ENCODE data around the gene GPX4. TPM values are rescaled to one million over a fixed set of nuclear protein-coding genes. Genes with fewer than 3 reads are reported as not detected.

The GPX4 gene
- total and polyA plus RNA-seq, 5 donors, result 300 to 713 (median 371) TPM

DNA sequence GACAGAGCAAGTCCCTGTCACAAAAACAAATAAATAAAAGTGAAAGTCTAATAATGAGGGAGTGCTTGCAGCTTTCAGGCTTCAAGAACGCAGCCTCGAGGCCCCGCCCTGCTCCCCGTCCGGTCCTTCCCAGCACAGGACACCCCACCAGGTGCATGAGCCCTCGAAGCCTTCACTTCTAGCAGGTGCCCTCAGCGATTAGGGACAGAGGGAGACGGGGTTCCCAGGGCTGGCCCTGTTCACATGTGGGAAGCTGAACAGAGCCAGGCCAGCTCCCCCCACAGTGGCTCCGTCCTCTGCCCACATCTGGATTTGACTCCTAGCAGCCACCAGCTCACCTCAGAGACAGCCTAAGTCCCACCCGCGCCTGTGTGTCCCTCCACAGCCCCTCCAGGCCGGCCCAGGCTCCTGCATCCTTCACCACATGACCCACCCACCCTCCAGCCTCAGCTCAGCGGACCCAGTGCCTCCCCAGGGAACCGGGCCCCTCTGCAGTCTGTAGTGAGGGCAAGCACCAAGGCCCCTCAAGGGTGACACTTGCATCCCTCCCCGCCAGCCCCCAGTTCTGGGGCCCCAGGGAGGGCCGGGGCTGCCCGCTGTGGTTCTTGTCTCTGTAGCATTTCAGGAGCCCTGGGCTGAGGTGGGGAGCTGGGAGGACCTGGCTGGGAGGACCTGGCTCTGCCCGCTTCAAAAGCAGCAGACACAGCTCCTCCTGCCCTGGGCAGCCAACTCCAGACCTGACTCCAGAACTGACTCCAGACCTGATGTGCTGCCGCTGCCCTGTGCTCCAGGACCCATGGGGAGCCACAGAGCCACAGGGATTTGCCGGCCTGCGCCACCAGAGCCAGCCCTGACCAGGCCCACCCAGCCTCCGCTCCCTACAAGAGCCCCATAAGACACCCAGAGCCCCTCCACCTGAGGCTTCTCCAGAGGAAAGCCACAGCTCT, 27.2 kb downstream of the GPX4 start:
- Histone ChIP-seq H3K4me3 (ENCODE audit: low read length) (peak overlapping the region; percentile 67), H3K27me3 (ENCODE audit: control insufficient read depth, insufficient read depth) (no peaks in the 10 kb centered on the region), H3K9me3 (ENCODE audit: control insufficient read depth, low read length) (no peaks in the 10 kb centered on the region), H3K27ac (ENCODE audit: low read length) (peak overlapping the region; percentile 77), H3K4me1 (ENCODE audit: control insufficient read depth, insufficient read depth, low read length) (peaks cover 8% of the 10 kb centered on the region)
- WGBS, result 64% methylated on average over 22 of the region's 22 CpGs
- ATAC-seq (no peak), DNase-seq (peak in 1 of 3 donors; percentile 56)
- intact Hi-C loops (cut with DNase I), result no loop called here

DNA sequence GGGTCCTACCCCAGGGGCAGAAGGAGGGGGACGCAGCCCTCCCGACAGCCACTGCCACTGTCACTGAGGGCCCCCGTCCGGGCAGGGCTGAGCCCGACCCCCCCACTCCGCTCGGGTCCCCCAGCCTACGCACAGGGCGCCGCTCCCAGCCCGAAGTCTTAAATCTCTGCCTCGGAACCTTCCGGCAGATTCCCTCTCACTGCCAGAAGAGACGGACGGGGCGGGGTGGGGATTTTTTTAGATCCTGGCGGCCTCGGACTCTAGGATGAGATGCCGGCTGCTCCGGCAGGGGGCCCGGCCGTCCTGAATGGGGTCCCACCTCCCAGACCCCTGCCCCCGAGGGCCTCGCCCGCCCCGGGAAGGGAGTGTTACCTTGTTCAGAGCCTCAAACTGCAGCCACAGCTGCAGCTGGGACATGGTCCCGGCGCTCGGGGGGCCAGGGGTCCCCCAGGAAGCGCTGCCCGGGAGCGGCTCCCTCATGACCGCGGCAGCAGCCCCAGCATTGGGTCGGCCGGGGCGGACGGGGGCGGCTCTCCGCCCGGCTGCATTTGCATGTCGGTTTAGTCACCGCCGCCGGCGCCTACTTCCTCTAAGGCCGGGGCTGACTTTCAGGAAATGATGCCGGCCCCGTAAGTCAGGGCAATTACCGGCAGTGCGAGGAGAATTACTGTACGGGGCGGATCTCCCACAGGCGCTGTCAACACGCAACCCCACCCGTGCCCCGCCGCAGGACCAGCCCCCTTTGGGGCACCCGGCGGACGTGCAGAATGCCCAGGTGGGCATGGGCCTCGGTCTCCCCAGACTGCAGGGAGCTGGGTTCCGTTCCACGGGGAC, 28.1 kb downstream of the GPX4 start:
- H3K4me1 ChIP-seq (ENCODE audit: control insufficient read depth, insufficient read depth, low read length), result peaks cover 8% of the 10 kb centered on the region
- peak; percentile 93 to 96 (median 93) for DNase-seq
- H3K4me3 ChIP-seq (ENCODE audit: low read length), result peak overlapping the region; percentile 67
- no peaks in the 10 kb centered on the region for H3K27me3 ChIP-seq (ENCODE audit: control insufficient read depth, insufficient read depth)
- H3K27ac ChIP-seq (ENCODE audit: low read length), result peak overlapping the region; percentile 77
- intact Hi-C loops (cut with DNase I), result no loop called here
- no peaks in the 10 kb centered on the region for H3K9me3 ChIP-seq (ENCODE audit: control insufficient read depth, low read length)
- WGBS, result 3% methylated on average over 64 of the region's 64 CpGs
- ATAC-seq, result peak; percentile 83 to 85

DNA sequence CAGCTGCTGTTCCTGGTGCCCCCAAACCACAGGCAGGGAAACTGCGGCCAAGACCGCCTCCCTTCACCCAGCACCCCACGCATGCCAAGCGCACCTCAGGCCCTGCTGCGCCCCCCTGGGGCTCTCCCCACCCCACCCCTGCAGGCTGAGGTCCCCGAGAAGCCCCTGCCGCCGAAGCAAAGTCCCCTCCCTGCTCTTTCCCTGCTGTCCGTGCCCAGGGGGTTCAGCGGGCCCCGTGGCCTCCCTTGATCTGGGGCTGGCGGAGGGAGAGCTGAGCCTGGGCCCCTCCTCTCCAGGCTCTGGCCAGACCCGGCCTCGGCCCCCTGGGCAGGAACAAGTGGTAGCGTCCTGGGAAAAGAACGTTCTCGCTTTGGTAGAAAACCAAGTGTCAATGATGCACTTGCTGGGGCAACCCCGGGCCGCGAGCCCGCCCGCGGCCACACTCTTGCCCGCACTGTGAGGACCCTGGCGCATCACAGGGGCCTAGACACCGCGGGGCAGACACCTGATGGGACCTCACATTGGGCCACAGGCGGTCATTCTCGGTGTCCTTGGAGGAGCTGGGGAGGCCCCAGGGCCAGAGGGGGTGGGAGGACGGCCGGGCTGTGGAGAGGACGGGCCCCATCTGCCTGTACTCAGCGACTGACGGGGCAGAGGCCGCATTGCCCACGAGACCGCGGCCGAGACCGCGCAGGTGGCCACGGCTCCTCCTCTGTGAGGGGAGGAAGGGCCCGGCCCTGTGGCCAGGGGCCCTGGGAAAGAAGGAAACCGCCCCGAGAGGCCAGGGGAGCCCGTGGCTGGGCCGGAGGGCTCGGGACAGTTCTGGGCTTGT, 29.0 kb downstream of the GPX4 start:
- DNase-seq (peak in 1 of 3 donors; percentile 71), ATAC-seq (peak; percentile 9 to 19)
- peak overlapping the region; percentile 10 for H3K27ac ChIP-seq (ENCODE audit: low read length)
- H3K9me3 ChIP-seq (ENCODE audit: control insufficient read depth, low read length), result no peaks in the 10 kb centered on the region
- intact Hi-C loops (cut with DNase I), result no loop called here
- peaks cover 8% of the 10 kb centered on the region for H3K4me1 ChIP-seq (ENCODE audit: control insufficient read depth, insufficient read depth, low read length)
- 70% methylated on average over 48 of the region's 48 CpGs for WGBS
- peak overlapping the region; percentile 0 for H3K4me3 ChIP-seq (ENCODE audit: low read length)
- no peaks in the 10 kb centered on the region for H3K27me3 ChIP-seq (ENCODE audit: control insufficient read depth, insufficient read depth)

GRCh38 chr19:1133471-1133929, 29.7 kb downstream of the GPX4 start:
- 93% methylated on average over 25 of the region's 25 CpGs for WGBS
- DNase-seq (peak in 1 of 3 donors; percentile 69), ATAC-seq (no peak)
- Histone ChIP-seq H3K4me1 (ENCODE audit: control insufficient read depth, insufficient read depth, low read length) (peaks cover 8% of the 10 kb centered on the region), H3K27ac (ENCODE audit: low read length) (no peak overlapping the region), H3K27me3 (ENCODE audit: control insufficient read depth, insufficient read depth) (no peaks in the 10 kb centered on the region), H3K9me3 (ENCODE audit: control insufficient read depth, low read length) (no peaks in the 10 kb centered on the region), H3K4me3 (ENCODE audit: low read length) (no peak overlapping the region)
- intact Hi-C loops (cut with DNase I), result no loop called here

GRCh38 chr19:1134431-1134830, 30.6 kb downstream of the GPX4 start:
- no peaks in the 10 kb centered on the region for H3K27me3 ChIP-seq (ENCODE audit: control insufficient read depth, insufficient read depth)
- intact Hi-C loops (cut with DNase I), result no loop called here
- no peak overlapping the region for H3K27ac ChIP-seq (ENCODE audit: low read length)
- DNase-seq, result no peak
- no peak overlapping the region for H3K4me3 ChIP-seq (ENCODE audit: low read length)
- ATAC-seq, result no peak
- WGBS, result 90% methylated on average over 11 of the region's 11 CpGs
- H3K4me1 ChIP-seq (ENCODE audit: control insufficient read depth, insufficient read depth, low read length), result peaks cover 8% of the 10 kb centered on the region
- no peaks in the 10 kb centered on the region for H3K9me3 ChIP-seq (ENCODE audit: control insufficient read depth, low read length)

- H3K4me1 ChIP-seq (ENCODE audit: control insufficient read depth, insufficient read depth, low read length), result peaks cover 8% of the 10 kb centered on the region
- no peak overlapping the region for H3K27ac ChIP-seq (ENCODE audit: low read length)
- DNase-seq, result peak in 1 of 3 donors; percentile 62
- no peaks in the 10 kb centered on the region for H3K9me3 ChIP-seq (ENCODE audit: control insufficient read depth, low read length)
- no peak overlapping the region for H3K4me3 ChIP-seq (ENCODE audit: low read length)
- WGBS, result 87% methylated on average over 17 of the region's 17 CpGs
- H3K27me3 ChIP-seq (ENCODE audit: control insufficient read depth, insufficient read depth), result no peaks in the 10 kb centered on the region
- ATAC-seq, result no peak
- intact Hi-C loops (cut with DNase I), result no loop called here
Observed at GRCh38 chr19:1135454-1135853, 31.7 kb downstream of the GPX4 start.

DNA sequence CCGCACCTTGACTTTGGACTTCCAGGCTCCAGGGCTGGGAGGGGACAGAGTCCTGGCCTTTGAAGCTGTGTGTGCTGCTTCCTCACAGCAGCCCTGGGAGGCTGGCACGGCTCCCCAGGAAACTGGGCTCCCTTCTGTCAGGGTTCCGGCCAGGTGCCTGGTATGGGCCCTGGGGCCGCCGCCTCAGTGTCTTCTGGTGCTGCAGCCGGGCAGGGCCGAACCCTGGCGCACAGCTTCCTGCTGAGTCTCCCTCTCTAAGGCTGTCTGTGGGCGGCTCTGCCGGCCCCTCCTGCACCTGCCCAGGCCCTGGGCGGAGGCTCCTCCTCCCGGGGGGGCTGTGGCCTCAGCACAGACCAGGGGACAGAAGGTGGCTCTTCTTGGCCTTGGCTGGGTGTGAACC, 32.4 kb downstream of the GPX4 start:
- no peaks in the 10 kb centered on the region for H3K9me3 ChIP-seq (ENCODE audit: control insufficient read depth, low read length)
- 74% methylated on average over 12 of the region's 12 CpGs for whole genome bisulfite sequencing
- ATAC-seq (no peak), DNase-seq (no peak)
- intact Hi-C loops (cut with DNase I), result no loop called here
- H3K27ac ChIP-seq (ENCODE audit: low read length), result no peak overlapping the region
- no peaks in the 10 kb centered on the region for H3K27me3 ChIP-seq (ENCODE audit: control insufficient read depth, insufficient read depth)
- no peak overlapping the region for H3K4me3 ChIP-seq (ENCODE audit: low read length)
- peaks cover 8% of the 10 kb centered on the region for H3K4me1 ChIP-seq (ENCODE audit: control insufficient read depth, insufficient read depth, low read length)

- no peak overlapping the region for H3K4me3 ChIP-seq (ENCODE audit: low read length)
- intact Hi-C loops (cut with DNase I), result no loop called here
- H3K27ac ChIP-seq (ENCODE audit: low read length), result no peak overlapping the region
- H3K27me3 ChIP-seq (ENCODE audit: control insufficient read depth, insufficient read depth), result no peaks in the 10 kb centered on the region
- DNase-seq, result peak in 1 of 3 donors; percentile 47
- H3K9me3 ChIP-seq (ENCODE audit: control insufficient read depth, low read length), result no peaks in the 10 kb centered on the region
- ATAC-seq, result no peak
- H3K4me1 ChIP-seq (ENCODE audit: control insufficient read depth, insufficient read depth, low read length), result peaks cover 5% of the 10 kb centered on the region
- whole genome bisulfite sequencing, result 86% methylated on average over 25 of the region's 25 CpGs
Observed at GRCh38 chr19:1136621-1137317, 33.0 kb downstream of the GPX4 start.

DNA sequence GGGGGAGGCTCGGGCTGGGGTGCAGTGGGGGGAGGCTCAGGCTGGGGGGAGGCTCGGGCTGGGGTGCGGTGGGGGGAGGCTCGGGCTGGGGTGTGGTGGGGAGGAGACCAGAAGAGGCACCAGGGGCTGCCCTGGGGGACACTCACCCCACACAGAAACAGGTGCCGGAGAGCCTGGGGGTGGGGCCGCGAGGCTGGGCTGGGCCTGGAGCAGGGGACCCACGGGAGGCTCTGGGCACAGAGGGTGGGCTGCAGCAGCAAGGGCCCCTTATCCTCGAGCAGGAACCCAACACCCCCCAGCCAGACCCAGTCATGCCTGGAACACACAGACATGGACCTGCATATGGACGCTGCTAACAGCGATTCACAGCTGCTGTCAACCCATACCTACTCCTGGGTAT, 34.3 kb downstream of the GPX4 start:
- no peak overlapping the region for H3K27ac ChIP-seq (ENCODE audit: low read length)
- ATAC-seq, result no peak
- no peaks in the 10 kb centered on the region for H3K4me1 ChIP-seq (ENCODE audit: control insufficient read depth, insufficient read depth, low read length)
- H3K27me3 ChIP-seq (ENCODE audit: control insufficient read depth, insufficient read depth), result no peaks in the 10 kb centered on the region
- H3K9me3 ChIP-seq (ENCODE audit: control insufficient read depth, low read length), result no peaks in the 10 kb centered on the region
- WGBS, result 84% methylated on average over 10 of the region's 11 CpGs
- no peak overlapping the region for H3K4me3 ChIP-seq (ENCODE audit: low read length)
- DNase-seq, result no peak
- intact Hi-C loops (cut with DNase I), result no loop called here

GRCh38 chr19:1139126-1139525, 35.3 kb downstream of the GPX4 start:
- DNase-seq (peak in 1 of 3 donors; percentile 44), ATAC-seq (no peak)
- H3K27ac ChIP-seq (ENCODE audit: low read length), result no peak overlapping the region
- intact Hi-C loops (cut with DNase I), result no loop called here
- no peaks in the 10 kb centered on the region for H3K9me3 ChIP-seq (ENCODE audit: control insufficient read depth, low read length)
- no peaks in the 10 kb centered on the region for H3K27me3 ChIP-seq (ENCODE audit: control insufficient read depth, insufficient read depth)
- WGBS, result 87% methylated on average over 15 of the region's 15 CpGs
- H3K4me3 ChIP-seq (ENCODE audit: low read length), result no peak overlapping the region
- no peaks in the 10 kb centered on the region for H3K4me1 ChIP-seq (ENCODE audit: control insufficient read depth, insufficient read depth, low read length)

All from right cardiac atrium (tissue), 5 donors.